ENCODE data around the gene ZNF451.
"Not testable (repeated sequence)": the region's sequence is repeated elsewhere in the genome, so short reads cannot be mapped to it uniquely, and the experiment has no call there.

ZNF451 gene

DNA sequence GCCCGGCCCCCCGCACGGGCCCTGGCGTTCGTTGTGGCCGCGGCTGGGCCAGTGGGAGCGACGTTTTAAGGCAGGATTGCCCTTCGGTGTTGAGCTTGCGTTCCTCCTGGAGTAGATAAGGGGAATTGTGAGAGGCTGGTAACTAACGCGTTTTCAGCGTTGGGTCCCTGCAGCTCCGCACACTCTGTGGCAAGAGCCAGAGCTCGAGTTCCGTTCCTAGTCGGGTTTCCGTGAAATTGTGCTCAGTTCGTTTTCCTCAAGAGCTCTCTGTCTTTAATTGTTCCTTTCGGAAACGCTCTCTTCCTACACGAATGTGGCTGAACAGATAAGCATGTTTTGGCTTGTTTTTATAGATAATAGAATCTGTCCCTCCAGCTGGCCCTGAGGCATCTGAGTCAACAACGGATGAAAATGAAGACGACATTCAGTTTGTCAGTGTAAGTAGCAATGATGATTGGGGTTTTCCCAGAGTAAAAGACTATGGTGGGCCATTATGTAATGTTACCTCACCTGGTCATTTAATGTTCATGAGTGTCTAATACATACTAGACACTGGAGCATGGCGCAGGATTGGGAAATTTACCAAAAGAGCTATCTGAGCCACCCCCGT is 575 bp downstream of the ZNF451 start:
- DNase-seq (ENCODE audit: low read depth in 2 of 2), result not testable (repeated sequence)

GRCh38 chr6:57091375-57091774 is 1.4 kb downstream of the ZNF451 start:
- not testable (repeated sequence) for DNase-seq (ENCODE audit: low read depth in 2 of 2)

- DNase-seq (ENCODE audit: low read depth in 2 of 2), result no peak
Observed at GRCh38 chr6:57094689-57095088, 4.7 kb downstream of the ZNF451 start.

DNA sequence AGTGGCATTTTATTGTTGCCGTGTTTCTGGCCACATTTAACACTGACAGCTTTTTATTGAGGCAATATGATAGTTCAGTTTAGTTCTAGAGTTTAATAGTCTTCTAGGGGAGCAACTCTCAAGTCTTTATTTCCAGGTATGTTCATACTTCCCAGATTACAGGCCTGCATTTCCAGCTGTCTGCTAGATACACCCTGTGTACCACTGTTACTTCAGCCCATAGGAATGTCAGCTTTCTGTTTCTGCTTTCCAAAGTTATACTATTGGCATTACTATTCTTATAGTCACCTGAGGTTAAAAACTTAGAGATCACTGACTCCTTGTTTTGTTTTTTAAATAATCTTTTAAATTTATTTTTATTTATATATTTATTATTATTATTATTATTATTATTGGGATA is 7.6 kb downstream of the ZNF451 start:
- no peak for DNase-seq (ENCODE audit: low read depth in 2 of 2)

DNA sequence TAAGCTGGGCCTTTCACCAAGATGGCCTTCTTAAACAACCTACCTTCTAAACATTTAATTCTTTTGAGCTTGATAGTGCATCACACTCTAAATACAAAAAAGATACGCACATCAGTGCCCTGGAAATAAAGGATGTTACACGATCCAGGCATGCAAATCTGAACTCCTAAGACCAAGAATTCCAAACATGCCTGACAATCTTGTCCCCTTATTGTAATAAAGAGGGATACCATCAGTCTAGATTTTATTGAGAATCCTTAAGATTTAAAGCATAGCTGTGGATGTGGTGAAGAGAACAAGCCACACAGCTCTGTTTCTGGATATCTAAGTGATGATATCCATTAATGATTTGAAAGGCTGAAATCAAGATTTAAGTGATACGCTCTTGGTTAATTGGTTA is 13.0 kb downstream of the ZNF451 start:
- DNase-seq (ENCODE audit: low read depth in 2 of 2), result no peak

- no peak for DNase-seq (ENCODE audit: low read depth in 2 of 2)
Observed at GRCh38 chr6:57104336-57104735, 14.3 kb downstream of the ZNF451 start.

GRCh38 chr6:57106990-57107389 is 17.0 kb downstream of the ZNF451 start:
- DNase-seq (ENCODE audit: low read depth in 2 of 2), result no peak

- DNase-seq (ENCODE audit: low read depth in 2 of 2), result no peak
Observed at GRCh38 chr6:57108691-57109090, 18.7 kb downstream of the ZNF451 start.

- DNase-seq (ENCODE audit: low read depth in 2 of 2), result no peak
Observed at GRCh38 chr6:57109880-57110279, 19.9 kb downstream of the ZNF451 start.

DNA sequence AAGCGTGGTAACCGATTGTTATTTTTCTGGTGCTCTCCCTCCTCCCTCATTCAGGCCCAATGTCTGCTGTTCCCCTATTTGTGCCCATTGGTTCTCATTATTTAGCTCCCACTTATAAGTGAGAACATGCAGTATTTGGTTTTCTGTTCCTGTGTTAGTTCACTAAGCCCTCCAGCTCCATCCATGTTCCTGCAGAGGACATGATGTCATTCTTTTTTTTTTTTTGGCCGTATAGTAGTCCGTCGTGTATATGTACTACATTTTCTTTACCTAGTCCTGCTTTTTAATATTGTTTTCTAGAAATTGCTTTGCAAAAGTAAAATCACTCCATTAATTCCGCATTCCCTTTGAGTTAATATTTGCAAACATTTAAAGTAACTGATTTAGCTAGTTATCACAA is 23.1 kb downstream of the ZNF451 start:
- no peak for DNase-seq (ENCODE audit: low read depth in 2 of 2)

DNA sequence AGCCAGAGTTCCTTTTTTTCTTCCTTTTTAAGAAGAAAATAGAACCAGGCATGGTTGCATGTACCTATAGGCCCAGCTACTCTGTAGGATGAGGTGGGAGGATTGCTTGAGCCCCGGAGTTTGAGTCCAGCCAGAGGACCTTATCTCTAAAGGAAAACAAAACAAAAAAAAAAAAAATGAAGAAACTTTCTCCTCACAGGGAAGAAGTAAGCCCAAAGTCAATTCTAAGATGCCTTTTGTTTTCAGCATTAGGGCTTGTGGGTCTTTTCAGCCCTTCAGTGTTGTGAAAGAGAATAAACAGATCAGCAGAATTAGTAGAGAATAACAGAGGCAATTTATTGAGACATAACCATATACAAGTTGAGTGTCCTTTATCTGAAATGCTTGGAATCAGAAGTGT is 26.8 kb downstream of the ZNF451 start:
- DNase-seq (ENCODE audit: low read depth in 2 of 2), result no peak

DNA sequence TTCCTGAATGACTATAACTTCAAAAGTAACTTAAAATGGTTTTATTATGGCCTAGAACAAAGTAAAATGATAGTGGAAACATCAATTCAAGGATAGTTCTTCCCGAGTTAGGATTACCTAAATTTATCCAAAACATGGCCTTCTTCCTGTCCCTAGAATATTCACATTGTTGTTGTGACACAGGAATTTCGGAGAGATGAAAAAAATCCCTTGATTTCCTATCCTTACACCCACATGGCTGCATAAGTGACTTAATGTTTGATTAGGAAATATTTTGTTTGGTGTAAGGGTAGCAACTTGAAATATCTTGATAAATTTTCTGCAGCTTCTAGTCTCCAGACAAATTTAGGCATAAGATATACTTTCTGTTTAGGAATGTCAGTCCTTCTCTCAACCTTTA is 27.8 kb downstream of the ZNF451 start:
- no peak for DNase-seq (ENCODE audit: low read depth in 2 of 2)

- no peak for DNase-seq (ENCODE audit: low read depth in 2 of 2)
Observed at GRCh38 chr6:57123111-57123510, 33.1 kb downstream of the ZNF451 start.

DNA sequence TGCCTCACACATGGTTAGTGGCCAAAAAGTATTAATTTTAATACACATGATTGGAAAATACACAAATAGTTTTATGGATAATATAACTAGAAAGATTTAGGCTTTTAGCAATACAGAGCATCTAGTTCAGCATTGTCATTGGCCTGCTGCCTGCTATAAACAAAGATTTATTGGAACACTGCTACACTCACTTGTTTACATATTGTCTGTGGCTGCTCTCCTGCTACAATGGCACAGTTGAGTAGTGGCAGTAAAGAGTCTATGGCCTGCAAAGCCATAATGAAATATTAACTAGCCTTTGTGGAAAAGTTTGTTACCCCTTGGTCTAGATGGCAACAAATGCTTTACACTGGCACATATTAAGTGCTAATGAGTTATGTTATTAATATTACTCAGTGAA is 37.8 kb downstream of the ZNF451 start:
- no peak for DNase-seq (ENCODE audit: low read depth in 2 of 2)

GRCh38 chr6:57130661-57131177 is 40.7 kb downstream of the ZNF451 start:
- no peak for DNase-seq (ENCODE audit: low read depth in 2 of 2)

- DNase-seq (ENCODE audit: low read depth in 2 of 2), result no peak
Observed at GRCh38 chr6:57134954-57135353, 45.0 kb downstream of the ZNF451 start.

GRCh38 chr6:57135885-57136284 is 45.9 kb downstream of the ZNF451 start:
- DNase-seq (ENCODE audit: low read depth in 2 of 2), result no peak

GRCh38 chr6:57137350-57137749 is 47.4 kb downstream of the ZNF451 start:
- no peak for DNase-seq (ENCODE audit: low read depth in 2 of 2)

DNA sequence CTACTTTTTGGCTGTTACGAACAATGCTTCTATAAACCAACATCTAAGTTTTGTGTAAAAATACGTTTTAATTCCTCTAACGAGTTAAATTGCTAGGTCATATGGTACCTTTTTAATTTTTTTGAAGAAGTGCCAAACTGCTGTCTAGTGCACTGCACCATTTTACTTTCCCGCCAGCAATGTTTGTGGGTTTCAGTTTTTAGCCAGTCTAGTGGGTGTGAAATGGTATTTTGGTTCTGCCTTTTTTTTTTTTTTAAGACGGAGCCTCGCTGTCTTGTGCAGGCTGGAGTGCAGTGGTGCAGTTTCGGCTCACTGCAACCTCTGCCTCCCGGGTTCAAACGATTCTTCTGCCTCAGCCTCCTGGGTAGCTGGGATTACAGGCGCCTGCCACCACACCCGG is 48.0 kb downstream of the ZNF451 start:
- DNase-seq (ENCODE audit: low read depth in 2 of 2), result no peak

DNA sequence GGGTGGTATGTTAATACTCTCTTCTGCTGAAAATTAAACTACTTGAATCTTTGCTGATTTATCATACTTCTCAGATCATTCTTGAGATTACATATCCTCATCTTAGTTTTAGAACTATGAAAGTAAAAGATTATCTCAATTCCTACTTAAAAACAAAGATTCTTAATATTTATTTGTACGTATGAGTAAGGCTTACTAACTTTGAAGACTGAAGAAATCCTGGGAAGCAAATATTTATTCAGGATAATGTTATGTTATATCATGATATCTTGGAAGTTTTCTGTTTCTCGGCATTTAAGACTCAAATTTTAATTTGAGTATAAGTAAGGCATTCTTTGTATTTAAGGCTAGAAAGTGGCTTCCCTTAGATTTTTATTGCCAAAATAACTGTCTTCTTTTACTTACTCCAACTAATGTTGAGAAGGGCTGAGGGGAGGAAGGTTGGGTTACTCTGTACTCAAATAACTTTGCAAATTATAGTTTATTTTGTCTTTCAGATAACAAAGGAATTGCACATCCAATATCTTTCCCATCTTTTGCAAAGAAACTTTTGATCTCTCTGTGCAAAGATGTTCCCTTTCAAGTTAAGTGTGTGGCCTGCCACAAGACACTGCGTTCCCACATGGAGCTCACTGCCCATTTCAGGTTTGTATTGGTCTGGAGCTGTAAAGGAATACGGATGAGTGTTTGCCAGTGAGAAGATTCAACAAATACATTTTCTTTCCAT is 51.6 kb downstream of the ZNF451 start:
- DNase-seq (ENCODE audit: low read depth in 2 of 2), result no peak

GRCh38 chr6:57142178-57142525 is 52.2 kb downstream of the ZNF451 start:
- no peak for DNase-seq (ENCODE audit: low read depth in 2 of 2)

- DNase-seq (ENCODE audit: low read depth in 2 of 2), result no peak
Observed at GRCh38 chr6:57143690-57144089, 53.7 kb downstream of the ZNF451 start.

DNA sequence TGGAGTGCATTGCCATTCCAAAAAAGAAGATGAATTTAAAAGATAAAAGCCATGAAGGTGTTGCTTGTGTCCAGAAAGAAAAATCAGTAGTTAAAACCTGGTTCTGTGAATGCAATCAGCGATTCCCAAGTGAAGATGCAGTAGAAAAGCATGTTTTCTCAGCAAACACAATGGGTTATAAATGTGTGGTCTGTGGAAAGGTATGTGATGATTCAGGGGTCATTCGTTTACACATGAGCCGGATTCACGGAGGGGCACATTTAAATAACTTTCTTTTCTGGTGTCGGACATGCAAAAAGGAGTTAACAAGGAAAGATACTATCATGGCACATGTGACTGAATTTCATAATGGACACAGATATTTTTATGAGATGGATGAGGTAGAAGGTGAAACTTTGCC is 57.4 kb downstream of the ZNF451 start:
- no peak for DNase-seq (ENCODE audit: low read depth in 2 of 2)
